H9 (cell line): ENCODE data around the gene NEDD9. TPM values are rescaled to one million over a fixed set of nuclear protein-coding genes. Genes with fewer than 3 reads are reported as not detected.

Experiments
- DNase-seq: peaks from one replicate; pipeline ENCODE4 v3.0.0-alpha.2; 2017
- H2AFZ ChIP-seq: one replicate; pipeline ENCODE4 v1.6.1; 2013; ENCODE audit warnings: mild to moderate bottlenecking, low read length, control low read depth, moderate library complexity
- H2AK5ac ChIP-seq: 2 replicates; pipeline ENCODE4 v1.6.1; 2013; ENCODE audit warnings: low read length, control low read depth, mixed read lengths; ENCODE audit not compliant: insufficient read length
- H2BK120ac ChIP-seq: one replicate; pipeline ENCODE4 v1.6.1; 2013; ENCODE audit warnings: low read depth, mild to moderate bottlenecking, low read length, control low read depth, inconsistent platforms; ENCODE audit not compliant: poor library complexity, severe bottlenecking
- H2BK12ac ChIP-seq: 2 replicates; pipeline ENCODE4 v1.6.1; 2013; ENCODE audit warnings: low read length, control low read depth, mixed read lengths, low read depth; ENCODE audit not compliant: insufficient read length
- H2BK15ac ChIP-seq: 2 replicates; pipeline ENCODE4 v1.6.1; 2013; ENCODE audit warnings: low read depth, low read length, control low read depth
- H2BK20ac ChIP-seq: one replicate; pipeline ENCODE4 v1.6.1; 2013; ENCODE audit warnings: low read depth, mild to moderate bottlenecking, low read length, control low read depth, inconsistent platforms; ENCODE audit not compliant: poor library complexity, severe bottlenecking
- H2BK5ac ChIP-seq: 2 replicates; pipeline ENCODE4 v1.6.1; 2013; ENCODE audit warnings: low read length, control low read depth, mixed read lengths; ENCODE audit not compliant: insufficient read length
- H3K14ac ChIP-seq: 2 replicates; pipeline ENCODE4 v1.6.1; 2013; ENCODE audit warnings: low read length, control low read depth; ENCODE audit not compliant: insufficient read depth
- H3K18ac ChIP-seq: 2 replicates; pipeline ENCODE4 v1.6.1; 2013; ENCODE audit warnings: low read depth, mild to moderate bottlenecking, mixed read lengths, low read length, control low read depth; ENCODE audit not compliant: insufficient read length
- H3K23ac ChIP-seq: 2 replicates; pipeline ENCODE4 v1.6.1; 2013; ENCODE audit warnings: low read length, control low read depth, mixed read lengths, low read depth; ENCODE audit not compliant: insufficient read length
- H3K23me2 ChIP-seq: 2 replicates; pipeline ENCODE4 v1.6.1; 2013; ENCODE audit warnings: low read depth, mild to moderate bottlenecking, mixed read lengths, low read length, control low read depth; ENCODE audit not compliant: insufficient read length, poor library complexity, severe bottlenecking
- H3K27ac ChIP-seq: 2 replicates; pipeline ENCODE4 v1.5.1; 2013; ENCODE audit warnings: low read length, control low read depth, mixed read lengths, low read depth; ENCODE audit not compliant: insufficient read length
- H3K27me3 ChIP-seq: 2 replicates; pipeline ENCODE4 v1.6.1; 2013; ENCODE audit warnings: low read length, control low read depth, inconsistent platforms; ENCODE audit not compliant: insufficient read depth
- H3K4ac ChIP-seq: 2 replicates; pipeline ENCODE4 v1.6.1; 2013; ENCODE audit warnings: low read depth, mild to moderate bottlenecking, control low read depth, inconsistent platforms, low read length, moderate library complexity
- H3K4me1 ChIP-seq: 2 replicates; pipeline ENCODE4 v1.6.1; 2013; ENCODE audit warnings: low read length, control low read depth, inconsistent platforms; ENCODE audit not compliant: insufficient read depth
- H3K4me2 ChIP-seq: 2 replicates; pipeline ENCODE4 v1.6.1; 2013; ENCODE audit warnings: low read length, control low read depth, mixed read lengths; ENCODE audit not compliant: insufficient read length, insufficient read depth
- H3K56ac ChIP-seq: 2 replicates; pipeline ENCODE4 v1.6.1; 2013; ENCODE audit warnings: low read depth, mild to moderate bottlenecking, mixed read lengths, low read length, control low read depth; ENCODE audit not compliant: insufficient read length
- H3K79me1 ChIP-seq: 2 replicates; pipeline ENCODE4 v1.6.1; 2013; ENCODE audit warnings: low read depth, mild to moderate bottlenecking, moderate library complexity, low read length, control low read depth, inconsistent platforms; ENCODE audit not compliant: insufficient read depth, poor library complexity, severe bottlenecking
- H3K79me2 ChIP-seq: 2 replicates; pipeline ENCODE4 v1.6.1; 2013; ENCODE audit warnings: low read length, control low read depth, inconsistent platforms; ENCODE audit not compliant: insufficient read depth
- H3K9ac ChIP-seq: 2 replicates; pipeline ENCODE4 v1.6.1; 2013; ENCODE audit warnings: low read length, control low read depth, mixed read lengths; ENCODE audit not compliant: insufficient read length; ENCODE audit errors: extremely low read depth
- H3K9me3 ChIP-seq: one replicate; pipeline ENCODE4 v1.6.1; 2013; ENCODE audit warnings: low read depth, low read length, inconsistent platforms; ENCODE audit not compliant: control insufficient read depth
- H3T11ph ChIP-seq: one replicate; pipeline ENCODE4 v1.6.1; 2013; ENCODE audit warnings: mild to moderate bottlenecking, low read length, control low read depth, inconsistent platforms
- H4K20me1 ChIP-seq: one replicate; pipeline ENCODE4 v1.6.1; 2013; ENCODE audit not compliant: control insufficient read depth, insufficient read length, insufficient read depth
- H4K5ac ChIP-seq: 2 replicates; pipeline ENCODE4 v1.6.1; 2013; ENCODE audit warnings: low read depth, mild to moderate bottlenecking, mixed read lengths, low read length, control low read depth; ENCODE audit not compliant: insufficient read length
- H4K8ac ChIP-seq: replicated peaks from 2 replicates; pipeline ENCODE4 v1.6.1; 2013; ENCODE audit warnings: low read length, control low read depth, mixed read lengths, low read depth; ENCODE audit not compliant: insufficient read length
- H4K91ac ChIP-seq: 2 replicates; pipeline ENCODE4 v1.6.1; 2013; ENCODE audit warnings: low read depth, mild to moderate bottlenecking, moderate library complexity, mixed read lengths, low read length, control low read depth; ENCODE audit not compliant: insufficient read length
- H3K27ac Mint-ChIP-seq, 3 experiments: 2 replicates in 2 of 3; 3 replicates in 1 of 3; pipeline ENCODE4 v1.8.0; 2020 to 2021; ENCODE audit warnings: mixed read lengths in 3 of 3, mild to moderate bottlenecking in 1 of 3, moderate library complexity in 1 of 3
- H3K27me3 Mint-ChIP-seq: 2 replicates; pipeline ENCODE4 v1.8.0; 2021; ENCODE audit warnings: low read depth, mild to moderate bottlenecking, moderate library complexity, mixed read lengths
- H3K36me3 Mint-ChIP-seq, 3 experiments: 2 replicates in 2 of 3; 3 replicates in 1 of 3; pipeline ENCODE4 v1.8.0; 2020 to 2021; ENCODE audit warnings: low read depth in 3 of 3, mixed read lengths in 3 of 3; ENCODE audit not compliant: insufficient read depth in 1 of 3
- H3K4me1 Mint-ChIP-seq, 2 experiments: 2 replicates each; pipeline ENCODE4 v1.8.0; 2020; ENCODE audit warnings: mixed read lengths in 2 of 2
- H3K4me3 Mint-ChIP-seq, 2 experiments: 2 replicates in 1 of 2; 3 replicates in 1 of 2; pipeline ENCODE4 v1.8.0; 2020 to 2021; ENCODE audit warnings: mild to moderate bottlenecking in 2 of 2, mixed read lengths in 2 of 2, moderate library complexity in 1 of 2
- H3K9me3 Mint-ChIP-seq, 2 experiments: 2 replicates in 1 of 2; 3 replicates in 1 of 2; pipeline ENCODE4 v1.8.0; 2020; ENCODE audit warnings: mild to moderate bottlenecking in 2 of 2, mixed read lengths in 2 of 2, moderate library complexity in 1 of 2
- WGBS: extraction: QIAGEN DNeasy Blood & Tissue Kit; methylation state at CpG from one replicate; pipeline ENCODE4 v1.1.7; 2013; ENCODE audit warnings: missing lambda C conversion rate, low lambda C conversion rate, mixed read lengths; ENCODE audit not compliant: insufficient read length; ENCODE audit errors: extremely low coverage; 5-methylcytosine and 5-hydroxymethylcytosine counted together
- total RNA-seq: library from RNA; stranded (reverse); gene quantifications from 2 replicates; pipeline ENCODE4 v1.2.1, GENCODE V29; 2021
- TF ChIP-seq, protein P1 (sequence below): fragments of 200-600 bp; sonication (generic); conservative IDR thresholded peaks from 3 replicates; pipeline ENCODE4 v1.8.0; 2021; ENCODE audit warnings: antibody characterized with exemption, mild to moderate bottlenecking

The NEDD9 gene
- total RNA-seq, 1 experiment from 2014 or later: 5.5 TPM

- Histone ChIP-seq H2BK120ac (no peak overlapping the region), H4K91ac (no peak overlapping the region), H3K27ac (no peak overlapping the region), H3K79me2 (peaks cover 3% of the 10 kb centered on the region; the same call in 1 of the 2 replicates), H3K14ac (no peak overlapping the region), H2BK20ac (no peak overlapping the region), H3K4ac (no peak overlapping the region), H3K27me3 (no peaks in the 10 kb centered on the region), H2BK12ac (no peak overlapping the region), H3T11ph (no peak overlapping the region), H2AFZ (no peak overlapping the region), H4K5ac (no peak overlapping the region), H3K56ac (no peak overlapping the region), H3K79me1 (peaks cover 4% of the 10 kb centered on the region), H4K8ac (no peak overlapping the region), H3K9ac (no peak overlapping the region), H3K23ac (no peak overlapping the region), H3K23me2 (no peaks in the 10 kb centered on the region), H3K4me2 (no peak overlapping the region), H3K9me3 (no peaks in the 10 kb centered on the region), H4K20me1 (no peaks in the 10 kb centered on the region), H2BK5ac (no peak overlapping the region), H2AK5ac (no peak overlapping the region), H3K4me1 (no peaks in the 10 kb centered on the region; the same call in 1 of the 2 replicates), H3K18ac (no peak overlapping the region), H2BK15ac (no peak overlapping the region)
- Mint-ChIP-seq H3K9me3 (peaks cover 0 to 3% of the 10 kb centered on the region in 2 experiments; a peak in 1 of 5 replicates), H3K4me1 (peaks cover 37 to 42% of the 10 kb centered on the region in 2 experiments), H3K36me3 (peaks cover 0 to 2% (median 0%) of the 10 kb centered on the region in 3 experiments; a peak in 2 of 7 replicates), H3K27me3 (no peaks in the 10 kb centered on the region), H3K27ac (no peak overlapping the region), H3K4me3 (no peak overlapping the region)
- TF ChIP-seq, protein P1, sequence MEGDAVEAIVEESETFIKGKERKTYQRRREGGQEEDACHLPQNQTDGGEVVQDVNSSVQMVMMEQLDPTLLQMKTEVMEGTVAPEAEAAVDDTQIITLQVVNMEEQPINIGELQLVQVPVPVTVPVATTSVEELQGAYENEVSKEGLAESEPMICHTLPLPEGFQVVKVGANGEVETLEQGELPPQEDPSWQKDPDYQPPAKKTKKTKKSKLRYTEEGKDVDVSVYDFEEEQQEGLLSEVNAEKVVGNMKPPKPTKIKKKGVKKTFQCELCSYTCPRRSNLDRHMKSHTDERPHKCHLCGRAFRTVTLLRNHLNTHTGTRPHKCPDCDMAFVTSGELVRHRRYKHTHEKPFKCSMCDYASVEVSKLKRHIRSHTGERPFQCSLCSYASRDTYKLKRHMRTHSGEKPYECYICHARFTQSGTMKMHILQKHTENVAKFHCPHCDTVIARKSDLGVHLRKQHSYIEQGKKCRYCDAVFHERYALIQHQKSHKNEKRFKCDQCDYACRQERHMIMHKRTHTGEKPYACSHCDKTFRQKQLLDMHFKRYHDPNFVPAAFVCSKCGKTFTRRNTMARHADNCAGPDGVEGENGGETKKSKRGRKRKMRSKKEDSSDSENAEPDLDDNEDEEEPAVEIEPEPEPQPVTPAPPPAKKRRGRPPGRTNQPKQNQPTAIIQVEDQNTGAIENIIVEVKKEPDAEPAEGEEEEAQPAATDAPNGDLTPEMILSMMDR: no peak
- no peak for DNase-seq
- WGBS: no CpG with 5 or more reads among the region's 4 CpGs
Measured at GRCh38 chr6:11224966-11225463, 7.5 kb downstream of the NEDD9 start.
